HG03060 (cell line): Measurements from ENCODE around the gene TYK2.
"Not testable (repeated sequence)": the region's sequence is repeated elsewhere in the genome, so short reads cannot be mapped to it uniquely, and the experiment has no call there.

Experiments used
- ATAC-seq: cut with Tn5 transposase; IDR thresholded peaks from one replicate; pipeline ENCODE4 v1.9.1; 2021; ENCODE audit warnings: low read depth, moderate number of reproducible peaks; ENCODE audit not compliant: unreplicated experiment

Gene TYK2

GRCh38 chr19:10336725-10337124 lies 43.6 kb downstream of the TYK2 start:
- not testable (repeated sequence) for ATAC-seq

- no peak for ATAC-seq
These were observed 44.9 kb downstream of the TYK2 start for GRCh38 chr19:10335352-10335985.

- no peak for ATAC-seq
These were observed 45.6 kb downstream of the TYK2 start for GRCh38 chr19:10334588-10335351.

- no peak for ATAC-seq
These were observed 46.4 kb downstream of the TYK2 start for GRCh38 chr19:10333758-10334587.

- peak; percentile 73 for ATAC-seq
These were observed 47.2 kb downstream of the TYK2 start, which contains the start of gene RAVER1 for GRCh38 chr19:10332965-10333757. Gene RAVER1, minus strand, starts transcription at chr19:10333529. Its CDS starts 22 bp downstream, at chr19:10333507.

GRCh38 chr19:10332158-10332964 lies 48.0 kb downstream of the TYK2 start:
- no peak for ATAC-seq

- ATAC-seq: no peak
These were observed 50.8 kb downstream of the TYK2 start for GRCh38 chr19:10329555-10329954.

- ATAC-seq: no peak
These were observed 51.6 kb downstream of the TYK2 start for GRCh38 chr19:10328558-10329429.

GRCh38 chr19:10327793-10328192 lies 52.6 kb downstream of the TYK2 start:
- ATAC-seq: no peak

GRCh38 chr19:10325732-10326131 lies 54.6 kb downstream of the TYK2 start:
- ATAC-seq: no peak

GRCh38 chr19:10321874-10322835 lies 58.2 kb downstream of the TYK2 start:
- ATAC-seq: no peak

- ATAC-seq: no peak
These were observed 59.0 kb downstream of the TYK2 start for GRCh38 chr19:10321417-10321797.

GRCh38 chr19:10320602-10321416 lies 59.6 kb downstream of the TYK2 start:
- no peak for ATAC-seq

GRCh38 chr19:10318807-10319682 lies 61.3 kb downstream of the TYK2 start:
- ATAC-seq: no peak

- no peak for ATAC-seq
These were observed 62.4 kb downstream of the TYK2 start for GRCh38 chr19:10317857-10318462.
